ENCODE results near the gene NEUROD4. TPM values are rescaled to one million over a fixed set of nuclear protein-coding genes. Genes with fewer than 3 reads are reported as not detected.
"Not testable (repeated sequence)": the region's sequence is repeated elsewhere in the genome, so short reads cannot be mapped to it uniquely, and the experiment has no call there.

NEUROD4 gene
- not detected for total RNA-seq

GRCh38 chr12:55019784-55020183 lies at the start of gene NEUROD4:
Gene NEUROD4 (plus strand): TSS chr12:55019974. CDS start chr12:55026440, 6,466 bp downstream.
- DNase-seq (ENCODE audit: low spot score) (no peak), ATAC-seq (peak; percentile 88)

GRCh38 chr12:54970741-54971140 lies 49.0 kb upstream of the NEUROD4 start:
- no peak for ATAC-seq

GRCh38 chr12:54973556-54973955 lies 46.2 kb upstream of the NEUROD4 start:
- no peak for DNase-seq (ENCODE audit: low spot score)

More at GRCh38 chr12:54970741-54971140, 49.0 kb upstream of the NEUROD4 start:
- DNase-seq (ENCODE audit: low spot score): no peak

GRCh38 chr12:54974279-54974678 lies 45.5 kb upstream of the NEUROD4 start:
- DNase-seq (ENCODE audit: low spot score): no peak

More at GRCh38 chr12:54973556-54973955, 46.2 kb upstream of the NEUROD4 start:
- ATAC-seq: no peak

GRCh38 chr12:54975272-54975671 lies 44.5 kb upstream of the NEUROD4 start:
- DNase-seq (ENCODE audit: low spot score) (no peak), ATAC-seq (no peak)

More at GRCh38 chr12:54974279-54974678, 45.5 kb upstream of the NEUROD4 start:
- ATAC-seq: no peak

- DNase-seq (ENCODE audit: low spot score) (no peak), ATAC-seq (peak; percentile 34)
Measured at GRCh38 chr12:54975875-54976274, 43.9 kb upstream of the NEUROD4 start.

- no peak for ATAC-seq
- no peak for DNase-seq (ENCODE audit: low spot score)
Measured at GRCh38 chr12:54977155-54977554, 42.6 kb upstream of the NEUROD4 start.

GRCh38 chr12:54977857-54978256 lies 41.9 kb upstream of the NEUROD4 start:
- no peak for ATAC-seq
- no peak for DNase-seq (ENCODE audit: low spot score)

- DNase-seq (ENCODE audit: low spot score) (no peak), ATAC-seq (no peak)
Measured at GRCh38 chr12:54980341-54980740, 39.4 kb upstream of the NEUROD4 start.

GRCh38 chr12:54981796-54982195 lies 38.0 kb upstream of the NEUROD4 start:
- no peak for ATAC-seq
- DNase-seq (ENCODE audit: low spot score): no peak

GRCh38 chr12:54983536-54984101 lies 36.2 kb upstream of the NEUROD4 start:
- ATAC-seq: no peak
- DNase-seq (ENCODE audit: low spot score): no peak

GRCh38 chr12:54984658-54985376 lies 35.0 kb upstream of the NEUROD4 start, which contains the start of gene TESPA1:
Gene TESPA1 (minus strand): TSS chr12:54984762. CDS start chr12:54974562, 10,200 bp downstream.
- DNase-seq (ENCODE audit: low spot score) (peak; percentile 48), ATAC-seq (peak; percentile 59)

- ATAC-seq; DNase-seq (ENCODE audit: low spot score): not testable (repeated sequence)
Measured at GRCh38 chr12:54986773-54987172, 33.0 kb upstream of the NEUROD4 start.

- DNase-seq (ENCODE audit: low spot score) (no peak), ATAC-seq (no peak)
Measured at GRCh38 chr12:54987611-54988231, 32.1 kb upstream of the NEUROD4 start.

- ATAC-seq: peak; percentile 83
- DNase-seq (ENCODE audit: low spot score): peak; percentile 80
Measured at GRCh38 chr12:54988402-54989054, 31.2 kb upstream of the NEUROD4 start.

- no peak for ATAC-seq
Measured at GRCh38 chr12:54989829-54990228, 29.9 kb upstream of the NEUROD4 start.

GRCh38 chr12:54991161-54991990 lies 28.4 kb upstream of the NEUROD4 start:
- no peak for ATAC-seq

More at GRCh38 chr12:54989829-54990228, 29.9 kb upstream of the NEUROD4 start:
- no peak for DNase-seq (ENCODE audit: low spot score)

GRCh38 chr12:54991991-54992375 lies 27.8 kb upstream of the NEUROD4 start:
- DNase-seq (ENCODE audit: low spot score) (no peak), ATAC-seq (no peak)

More at GRCh38 chr12:54991161-54991990, 28.4 kb upstream of the NEUROD4 start:
- no peak for DNase-seq (ENCODE audit: low spot score)

- DNase-seq (ENCODE audit: low spot score) (no peak), ATAC-seq (peak; percentile 95)
Measured at GRCh38 chr12:54993181-54993835, 26.5 kb upstream of the NEUROD4 start.

- DNase-seq (ENCODE audit: low spot score) (no peak), ATAC-seq (no peak)
Measured at GRCh38 chr12:54996205-54996604, 23.6 kb upstream of the NEUROD4 start.
